HEK293T (cell line): ENCODE data around the gene SNCA.

ENCODE experiments used
- BHLHE40 ChIP-seq: fragments of 450-650 bp; IDR thresholded peaks from 2 replicates; pipeline ENCODE4 v1.6.1; 2016; ENCODE audit warnings: mild to moderate bottlenecking, moderate library complexity, borderline replicate concordance
- ELF4 ChIP-seq: fragments of 450-650 bp; IDR thresholded peaks from 2 replicates; pipeline ENCODE4 v1.6.1; 2017; ENCODE audit warnings: antibody characterized with exemption
- FOXK2 ChIP-seq: fragments of 450-650 bp; IDR thresholded peaks from 2 replicates; pipeline ENCODE4 v1.6.1; 2016; ENCODE audit warnings: mild to moderate bottlenecking
- FOXM1 ChIP-seq: fragments of 450-650 bp; IDR thresholded peaks from 2 replicates; pipeline ENCODE4 v1.6.1; 2017; ENCODE audit warnings: mild to moderate bottlenecking, borderline replicate concordance
- HDGF ChIP-seq: fragments of 450-650 bp; IDR thresholded peaks from 2 replicates; pipeline ENCODE4 v1.6.1; 2017; ENCODE audit warnings: antibody characterized with exemption, borderline replicate concordance
- NFRKB ChIP-seq: fragments of 450-650 bp; IDR thresholded peaks from 2 replicates; pipeline ENCODE4 v1.6.1; 2016; ENCODE audit warnings: mild to moderate bottlenecking, moderate library complexity

GRCh38 chr4:89836031-89836745 is 773 bp downstream of the SNCA start:
- no peak for TF ChIP-seq NFRKB
- no peak for TF ChIP-seq FOXM1
- no peak for TF ChIP-seq BHLHE40
- no peak for TF ChIP-seq FOXK2
- no peak for TF ChIP-seq HDGF
- TF ChIP-seq ELF4 = no peak
